ENCODE results near the gene METTL25.

- no peak for TF ChIP-seq CTCF (IDR thresholded peaks at IDR 0.05 in 4 of 5, conservative IDR thresholded peaks at IDR 0.05 in 1 of 5)
- TF ChIP-seq POLR2A (IDR thresholded peaks at IDR 0.05): no peak
Observed at GRCh38 chr12:82426586-82426985, 68.3 kb downstream of the METTL25 start.
